Left colon (tissue), 2 donors: Measurements from ENCODE around the gene MAGEF1. TPM values are rescaled to one million over a fixed set of nuclear protein-coding genes. Genes with fewer than 3 reads are reported as not detected.

Source experiments
- total RNA-seq, 2 donors: library from RNA; stranded (reverse); fragmentation: NEBNext Ultra II Directional; extraction: Animal tissue kit (Norgen Biotek cat#: 25700); gene quantifications; one replicate each; pipeline ENCODE4 v1.2.1, GENCODE V29; 2021
- donor health status: DM: no; HTN: no; CAD: no.
- donor health status: DM: yes; HTN: yes; CAD: no.

The MAGEF1 gene
- total RNA-seq, 2 donors from 2014 or later: 21.0 to 25.4 TPM

Other genes with a start within 250 kb of the MAGEF1 start
- 10 to 100 TPM; 29.2 to 32.9 TPM for gene EPHB3, start 150.3 kb downstream of the MAGEF1 start, total RNA-seq
- 10 to 100 TPM; 65.1 to 69.0 TPM for gene VPS8, start 100.1 kb upstream of the MAGEF1 start, total RNA-seq